SK-N-SH treated with all-trans-retinoic acid at 6 μM for 48 hours (cell line): ENCODE results near the gene ATP6V1F.

Source experiments
- ATAC-seq: fragments of 200-7000 bp; cut with Tn5 transposase; 3 replicates; pipeline ENCODE4 v1.9.1; 2020; ENCODE audit warnings: mild to moderate bottlenecking, moderate library complexity
- ARNTL ChIP-seq: fragments of 450-650 bp; formaldehyde crosslinking; IDR thresholded peaks from 2 replicates; pipeline ENCODE4 v1.5.0; 2020; ENCODE audit warnings: low read depth, mild to moderate bottlenecking, moderate library complexity, borderline replicate concordance
- BACH2 ChIP-seq: fragments of 250-450 bp; sonication (Bioruptor Pico); IDR thresholded peaks from 2 replicates; pipeline ENCODE4 v1.9.0; 2021; ENCODE audit warnings: mild to moderate bottlenecking, borderline replicate concordance
- CREB5 ChIP-seq: fragments of 250-450 bp; sonication (Bioruptor Pico); IDR thresholded peaks from 2 replicates; pipeline ENCODE4 v1.5.1; 2020; ENCODE audit warnings: low read depth, mild to moderate bottlenecking, moderate library complexity
- CSDC2 ChIP-seq: fragments of 250-450 bp; sonication (Bioruptor Pico); IDR thresholded peaks from 2 replicates; pipeline ENCODE4 v1.5.0; 2020; ENCODE audit warnings: mild to moderate bottlenecking, moderate library complexity
- CSRNP3 ChIP-seq: fragments of 250-450 bp; sonication (Bioruptor Pico); IDR thresholded peaks from 2 replicates; pipeline ENCODE4 v1.5.1; 2021; ENCODE audit warnings: mild to moderate bottlenecking, moderate library complexity
- ISL1 ChIP-seq: fragments of 250-450 bp; sonication (Bioruptor Pico); IDR thresholded peaks from 2 replicates; pipeline ENCODE4 v2.1.2; 2022; ENCODE audit warnings: mild to moderate bottlenecking, moderate library complexity
- OSR1 ChIP-seq: fragments of 250-450 bp; sonication (Bioruptor Pico); IDR thresholded peaks from 2 replicates; pipeline ENCODE4 v1.8.0; 2022; ENCODE audit warnings: moderate library complexity, mild to moderate bottlenecking, inconsistent platforms
- PATZ1 ChIP-seq: fragments of 250-450 bp; sonication (Bioruptor Pico); IDR thresholded peaks from 2 replicates; pipeline ENCODE4 v1.8.0; 2020; ENCODE audit warnings: mild to moderate bottlenecking, moderate library complexity, borderline replicate concordance
- POU6F1 ChIP-seq: fragments of 250-450 bp; sonication (Bioruptor Pico); IDR thresholded peaks from 2 replicates; pipeline ENCODE4 v1.8.0; 2021; ENCODE audit warnings: low read depth, mild to moderate bottlenecking, moderate library complexity, borderline replicate concordance
- PPARA ChIP-seq: fragments of 250-450 bp; sonication (Bioruptor Pico); IDR thresholded peaks from 2 replicates; pipeline ENCODE4 v1.5.0; 2020; ENCODE audit warnings: mild to moderate bottlenecking, borderline replicate concordance
- SNAI2 ChIP-seq: fragments of 250-450 bp; sonication (Bioruptor Pico); IDR thresholded peaks from 2 replicates; pipeline ENCODE4 v1.5.0; 2020; ENCODE audit warnings: mild to moderate bottlenecking, moderate library complexity
- TCF4 ChIP-seq: fragments of 250-450 bp; sonication (Bioruptor Pico); IDR thresholded peaks from 2 replicates; pipeline ENCODE4 v1.8.0; 2021; ENCODE audit warnings: mild to moderate bottlenecking, moderate library complexity, borderline replicate concordance
- TOX ChIP-seq: fragments of 250-450 bp; sonication (Bioruptor Pico); IDR thresholded peaks from 2 replicates; pipeline ENCODE4 v1.8.0; 2021; ENCODE audit warnings: mild to moderate bottlenecking, moderate library complexity, borderline replicate concordance
- ZC3H10 ChIP-seq: fragments of 250-450 bp; sonication (Bioruptor Pico); IDR thresholded peaks from 2 replicates; pipeline ENCODE4 v1.5.1; 2021; ENCODE audit warnings: mild to moderate bottlenecking, moderate library complexity
- ZFP3 ChIP-seq: fragments of 250-450 bp; sonication (Bioruptor Pico); IDR thresholded peaks from 2 replicates; pipeline ENCODE4 v1.5.0; 2020; ENCODE audit warnings: mild to moderate bottlenecking, moderate library complexity
- ZFP30 ChIP-seq: fragments of 450-650 bp; formaldehyde crosslinking; IDR thresholded peaks from 2 replicates; pipeline ENCODE4 v1.5.0; 2022; ENCODE audit warnings: mild to moderate bottlenecking, moderate library complexity
- ZNF565 ChIP-seq: fragments of 450-650 bp; formaldehyde crosslinking; conservative IDR thresholded peaks from 2 replicates; pipeline ENCODE4 v1.5.0; 2020; ENCODE audit warnings: low read depth, mild to moderate bottlenecking, moderate library complexity
- ZNF70 ChIP-seq: fragments of 450-650 bp; formaldehyde crosslinking; IDR thresholded peaks from 2 replicates; pipeline ENCODE4 v1.5.0; 2020; ENCODE audit warnings: mild to moderate bottlenecking, moderate library complexity
- ZNF8 ChIP-seq: fragments of 450-650 bp; formaldehyde crosslinking; IDR thresholded peaks from 2 replicates; pipeline ENCODE4 v1.5.0; 2020; ENCODE audit warnings: mild to moderate bottlenecking, moderate library complexity
- TF ChIP-seq, protein P1 (sequence below): fragments of 250-450 bp; sonication (Bioruptor Pico); IDR thresholded peaks from 2 replicates; pipeline ENCODE4 v1.5.0; 2020; ENCODE audit warnings: mild to moderate bottlenecking, moderate library complexity

ATP6V1F gene

DNA sequence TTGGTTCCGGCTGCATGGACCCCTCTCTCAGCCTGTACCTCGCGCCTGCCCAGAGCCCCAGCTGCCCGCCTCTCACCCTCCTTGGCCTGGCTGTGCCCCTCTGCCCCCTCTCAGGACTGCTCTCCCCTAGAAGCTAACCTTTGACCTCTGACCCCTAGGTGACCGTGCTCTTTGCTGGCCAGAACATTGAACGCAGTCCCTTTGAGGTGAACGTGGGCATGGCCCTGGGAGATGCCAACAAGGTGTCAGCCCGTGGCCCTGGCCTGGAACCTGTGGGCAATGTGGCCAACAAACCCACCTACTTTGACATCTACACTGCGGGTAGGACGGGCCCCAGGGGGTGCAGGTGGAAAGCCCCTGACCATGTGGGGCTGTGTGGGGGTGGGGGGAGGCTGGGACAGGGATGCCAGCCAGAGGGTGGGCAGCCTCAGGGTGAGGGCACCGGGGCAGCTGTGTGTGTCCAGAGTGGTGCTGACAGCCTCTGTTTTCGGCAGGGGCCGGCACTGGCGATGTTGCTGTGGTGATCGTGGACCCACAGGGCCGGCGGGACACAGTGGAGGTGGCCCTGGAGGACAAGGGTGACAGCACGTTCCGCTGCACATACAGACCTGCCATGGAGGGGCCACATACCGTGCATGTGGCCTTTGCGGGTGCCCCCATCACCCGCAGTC is 24.4 kb upstream of the ATP6V1F start:
- TF ChIP-seq ZNF70 (CRISPR knock-in tag) = no peak
- TF ChIP-seq ARNTL = no peak
- no peak for TF ChIP-seq ZNF565
- no peak for TF ChIP-seq ZNF8 (CRISPR knock-in tag)
- no peak for TF ChIP-seq POU6F1 (CRISPR knock-in tag)
- TF ChIP-seq ZFP3 = no peak
- no peak for TF ChIP-seq PATZ1 (CRISPR knock-in tag)
- TF ChIP-seq BACH2 (CRISPR knock-in tag) = no peak
- TF ChIP-seq TOX (CRISPR knock-in tag) = no peak
- no peak for TF ChIP-seq CSRNP3 (CRISPR knock-in tag)
- TF ChIP-seq TCF4 (CRISPR knock-in tag) = no peak
- TF ChIP-seq ZFP30 = no peak
- no peak for TF ChIP-seq CSDC2 (CRISPR knock-in tag)
- no peak for TF ChIP-seq ISL1 (CRISPR knock-in tag)
- TF ChIP-seq CREB5 = no peak
- TF ChIP-seq SNAI2 (CRISPR knock-in tag) = no peak
- no peak for TF ChIP-seq PPARA (CRISPR knock-in tag)
- no peak for TF ChIP-seq OSR1
- TF ChIP-seq ZC3H10 = no peak
- TF ChIP-seq, protein P1, sequence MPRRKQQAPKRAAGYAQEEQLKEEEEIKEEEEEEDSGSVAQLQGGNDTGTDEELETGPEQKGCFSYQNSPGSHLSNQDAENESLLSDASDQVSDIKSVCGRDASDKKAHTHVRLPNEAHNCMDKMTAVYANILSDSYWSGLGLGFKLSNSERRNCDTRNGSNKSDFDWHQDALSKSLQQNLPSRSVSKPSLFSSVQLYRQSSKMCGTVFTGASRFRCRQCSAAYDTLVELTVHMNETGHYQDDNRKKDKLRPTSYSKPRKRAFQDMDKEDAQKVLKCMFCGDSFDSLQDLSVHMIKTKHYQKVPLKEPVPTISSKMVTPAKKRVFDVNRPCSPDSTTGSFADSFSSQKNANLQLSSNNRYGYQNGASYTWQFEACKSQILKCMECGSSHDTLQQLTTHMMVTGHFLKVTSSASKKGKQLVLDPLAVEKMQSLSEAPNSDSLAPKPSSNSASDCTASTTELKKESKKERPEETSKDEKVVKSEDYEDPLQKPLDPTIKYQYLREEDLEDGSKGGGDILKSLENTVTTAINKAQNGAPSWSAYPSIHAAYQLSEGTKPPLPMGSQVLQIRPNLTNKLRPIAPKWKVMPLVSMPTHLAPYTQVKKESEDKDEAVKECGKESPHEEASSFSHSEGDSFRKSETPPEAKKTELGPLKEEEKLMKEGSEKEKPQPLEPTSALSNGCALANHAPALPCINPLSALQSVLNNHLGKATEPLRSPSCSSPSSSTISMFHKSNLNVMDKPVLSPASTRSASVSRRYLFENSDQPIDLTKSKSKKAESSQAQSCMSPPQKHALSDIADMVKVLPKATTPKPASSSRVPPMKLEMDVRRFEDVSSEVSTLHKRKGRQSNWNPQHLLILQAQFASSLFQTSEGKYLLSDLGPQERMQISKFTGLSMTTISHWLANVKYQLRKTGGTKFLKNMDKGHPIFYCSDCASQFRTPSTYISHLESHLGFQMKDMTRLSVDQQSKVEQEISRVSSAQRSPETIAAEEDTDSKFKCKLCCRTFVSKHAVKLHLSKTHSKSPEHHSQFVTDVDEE (CRISPR knock-in tag) = no peak
- ATAC-seq = no peak

DNA sequence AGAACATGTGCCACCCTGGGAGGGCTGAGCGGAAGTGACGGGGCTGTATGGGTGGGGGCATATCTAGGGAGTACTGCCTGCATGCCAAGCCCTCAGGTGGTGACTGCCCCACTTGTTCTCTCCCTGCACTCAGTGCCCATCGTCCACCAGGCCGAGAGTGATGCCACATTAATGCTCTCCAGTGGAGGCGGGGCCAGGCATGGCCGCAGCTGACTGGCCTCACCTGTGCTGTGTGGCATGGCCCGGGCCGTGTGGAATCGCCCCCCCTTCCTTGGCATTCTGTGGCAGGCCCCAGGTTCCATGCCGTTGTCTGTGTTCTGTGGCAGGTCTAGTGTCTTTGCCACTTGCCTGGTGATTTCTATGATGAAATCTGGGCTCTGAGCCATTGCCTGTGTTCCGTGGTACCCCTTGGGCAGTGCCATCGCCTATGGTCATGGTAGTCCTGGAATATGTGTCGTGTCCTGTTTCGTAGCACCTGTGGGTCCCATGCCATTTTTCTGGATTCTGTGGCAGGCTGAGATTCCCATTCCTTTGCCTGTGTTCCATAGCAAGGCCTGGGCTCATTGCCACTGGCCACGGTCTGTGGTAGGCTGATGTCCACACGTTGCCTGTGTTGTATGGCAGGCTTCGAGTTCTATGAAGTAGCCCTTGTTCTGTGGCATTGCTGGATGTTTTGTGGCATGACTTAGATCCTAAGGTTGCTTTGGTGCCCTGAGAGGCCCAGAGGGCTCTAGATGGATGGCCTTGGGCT is 23.5 kb upstream of the ATP6V1F start:
- TF ChIP-seq PATZ1 (CRISPR knock-in tag) (no peak), TOX (CRISPR knock-in tag) (no peak), ZFP30 (no peak)

More for the DNA sequence above, 23.5 kb upstream of the ATP6V1F start:
- ATAC-seq = no peak
